Measurements from ENCODE around the gene CYB5B.
"Not testable (repeated sequence)": the region's sequence is repeated elsewhere in the genome, so short reads cannot be mapped to it uniquely, and the experiment has no call there.

Gene CYB5B

DNA sequence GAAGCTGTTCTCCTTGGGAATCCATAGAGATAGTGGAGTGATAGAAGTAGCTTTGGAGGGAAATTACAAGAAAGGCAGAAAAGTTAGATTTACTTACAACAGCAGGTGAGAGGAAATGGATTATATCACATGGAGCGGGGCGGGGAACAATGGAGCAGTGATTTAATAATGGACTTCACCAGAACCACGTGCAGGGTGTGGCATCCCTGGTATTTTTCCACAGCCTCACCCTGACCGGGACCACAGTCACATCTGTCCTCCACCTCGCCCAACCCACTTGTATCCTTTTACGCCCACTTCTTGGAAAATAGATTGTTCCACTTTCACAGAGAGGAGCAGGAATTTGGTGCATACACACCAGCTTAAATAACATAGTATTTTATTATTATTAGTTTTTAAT, 15.9 kb upstream of the CYB5B start:
- no peak for DNase-seq (ENCODE audit: low read depth, low spot score)

DNA sequence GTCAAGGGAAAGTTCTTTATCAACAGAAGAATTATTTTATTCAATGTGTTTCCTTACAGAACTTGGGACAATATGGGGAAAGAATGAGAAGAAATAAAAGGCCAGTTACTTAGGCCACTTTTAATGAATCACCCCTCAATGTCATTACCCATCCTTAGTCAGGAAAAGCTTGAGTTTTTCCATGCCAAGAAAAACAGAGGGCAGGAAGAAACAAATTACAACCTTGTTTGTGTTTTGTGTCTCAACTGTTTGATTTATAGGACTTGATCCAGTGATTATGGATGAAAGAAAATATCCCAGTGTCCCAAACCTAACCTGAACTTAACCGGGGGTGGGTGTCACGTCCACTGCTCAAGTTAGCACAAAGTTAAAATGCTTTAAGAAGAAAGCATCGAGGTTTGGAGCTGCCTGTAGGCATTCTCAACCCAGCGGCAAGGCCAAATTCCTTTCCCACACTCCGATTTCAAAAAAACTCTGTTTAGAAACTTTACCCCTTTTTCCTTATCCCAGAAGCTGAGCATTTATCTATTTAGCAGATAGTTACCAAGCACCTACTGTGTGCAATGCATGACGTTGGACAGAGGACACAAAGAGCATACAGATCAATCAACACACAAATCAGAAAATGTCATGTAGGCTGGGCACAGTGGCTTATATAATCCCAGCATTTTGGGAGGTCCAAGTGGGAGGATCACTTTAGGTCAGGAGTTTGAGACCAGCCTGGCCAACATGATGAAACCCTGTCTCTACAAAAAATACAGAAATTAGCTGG, 14.0 kb upstream of the CYB5B start:
- no peak for DNase-seq (ENCODE audit: low read depth, low spot score)

DNA sequence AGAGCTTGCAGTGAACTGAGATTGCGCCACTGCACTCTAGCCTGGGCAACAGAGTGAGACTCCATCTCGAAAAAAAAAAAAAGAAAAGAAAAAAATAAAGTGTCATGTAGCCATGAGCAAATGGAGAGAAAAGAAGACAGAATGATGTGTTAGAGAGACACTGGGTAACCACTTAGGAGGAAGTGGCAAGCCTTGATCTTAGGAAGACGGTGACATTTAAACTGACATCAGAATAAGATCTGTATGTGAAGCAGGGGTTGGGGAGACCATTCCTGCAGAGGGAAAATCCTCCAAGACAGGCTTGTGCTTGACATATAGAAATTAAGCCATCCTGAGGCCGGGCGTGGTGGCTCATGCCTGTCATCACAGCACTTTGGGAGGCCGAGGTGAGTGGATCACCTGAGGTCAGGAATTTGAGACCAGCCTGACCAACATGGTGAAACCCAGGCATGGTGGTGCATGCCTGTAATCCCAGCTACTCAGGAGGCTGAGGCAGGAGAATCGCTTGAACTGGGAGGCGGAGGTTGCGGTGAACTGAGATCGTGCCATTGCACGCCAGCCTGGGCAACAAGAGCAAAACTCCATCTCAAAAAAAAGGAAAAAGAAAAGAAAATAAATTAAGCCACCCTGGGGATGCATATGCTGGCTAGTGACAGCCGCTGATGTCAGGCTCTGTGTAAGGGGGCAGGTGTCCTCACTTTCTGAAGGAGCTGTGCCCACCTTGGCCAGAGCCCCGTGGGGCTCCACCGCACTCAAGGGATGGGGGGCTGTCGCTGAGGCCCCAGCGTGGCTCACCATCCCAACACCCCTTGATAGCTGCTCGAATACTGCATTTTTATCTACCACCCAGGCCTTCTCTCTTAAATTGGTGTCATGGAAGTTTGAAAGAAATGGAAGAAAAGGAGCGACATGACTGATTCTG, 13.1 kb upstream of the CYB5B start:
- no peak for DNase-seq (ENCODE audit: low read depth, low spot score)

DNA sequence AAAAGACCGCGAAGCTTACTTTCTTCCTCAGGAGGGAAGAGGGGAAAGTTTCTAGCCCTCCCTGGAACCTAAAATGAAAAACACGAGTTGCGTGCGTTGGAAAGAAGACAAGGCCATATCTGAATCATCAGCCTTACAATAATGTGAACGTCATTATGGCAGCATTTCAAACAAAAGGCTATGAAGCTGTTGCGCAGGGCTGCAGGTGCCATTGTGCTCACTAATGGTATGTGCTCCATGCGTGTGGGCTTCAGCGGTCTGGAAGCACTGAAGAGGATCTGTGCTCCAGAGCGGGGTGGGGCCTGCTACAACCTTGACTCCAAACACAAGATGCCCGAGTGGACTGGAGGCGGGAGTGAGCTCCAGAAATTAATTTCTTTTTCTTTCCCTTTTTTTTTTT, 12.1 kb upstream of the CYB5B start:
- no peak for DNase-seq (ENCODE audit: low read depth, low spot score)

DNA sequence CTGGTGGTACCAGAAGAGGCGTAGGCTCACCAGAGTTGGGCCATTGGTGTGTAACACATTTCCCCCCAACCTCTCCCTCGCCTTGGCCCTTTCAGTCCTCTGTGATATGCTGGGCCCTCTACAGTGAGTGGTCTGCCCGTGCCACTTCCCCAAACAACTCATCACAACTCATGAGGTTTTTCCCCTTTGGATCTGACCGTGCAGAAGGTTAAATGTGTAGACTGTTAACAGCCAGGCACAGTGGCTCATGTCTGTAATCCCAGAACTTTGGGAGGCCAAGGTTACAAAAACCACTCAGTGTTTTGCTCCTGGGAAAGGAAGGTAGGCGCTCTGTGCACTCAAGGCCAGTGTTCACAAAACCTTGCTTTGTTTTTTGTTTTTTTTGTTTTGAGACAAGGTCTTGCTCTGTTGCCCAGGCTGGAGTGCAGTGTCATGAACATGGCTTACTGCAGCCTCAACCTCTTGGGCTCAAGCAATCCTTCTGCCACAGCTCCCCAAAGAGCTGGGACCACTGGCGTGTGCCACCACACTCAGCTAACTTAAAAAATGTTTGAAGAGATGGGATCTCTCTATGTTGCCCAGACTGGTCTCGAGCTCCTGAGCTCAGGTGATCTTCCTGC, 11.3 kb upstream of the CYB5B start:
- no peak for DNase-seq (ENCODE audit: low read depth, low spot score)

DNA sequence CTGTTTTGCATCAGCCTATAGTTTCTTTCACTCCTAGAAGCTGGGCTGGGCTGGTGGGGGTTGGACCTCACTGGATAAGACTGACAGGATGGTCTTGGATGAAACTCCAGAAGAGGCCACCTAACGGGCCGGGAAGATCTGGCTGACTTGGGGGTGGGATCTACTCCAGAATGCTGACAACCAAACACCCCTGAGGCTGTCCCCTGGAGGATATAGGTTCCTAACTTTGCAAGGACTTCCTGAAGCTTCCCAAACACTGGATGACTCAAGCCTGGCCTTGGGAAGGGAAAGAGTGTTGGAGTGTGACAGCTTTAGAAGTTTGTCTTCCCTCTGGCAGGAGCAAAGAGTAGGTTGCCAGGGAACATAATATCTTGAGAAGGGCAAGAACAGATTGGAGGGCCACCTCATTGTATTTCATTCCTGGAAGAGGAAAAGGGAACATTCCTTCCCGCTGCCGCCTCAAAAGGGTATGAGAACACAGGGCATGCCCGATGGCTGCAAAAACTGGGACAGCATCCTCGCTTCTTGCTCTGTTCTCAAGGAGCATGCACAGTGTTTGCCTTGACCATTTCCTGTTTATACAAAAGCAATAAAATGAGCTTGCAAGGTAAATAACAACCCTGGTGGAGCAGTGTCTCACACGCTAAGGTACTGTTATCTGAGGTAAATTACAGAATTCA, 6.8 kb upstream of the CYB5B start:
- DNase-seq (ENCODE audit: low read depth, low spot score): no peak

DNA sequence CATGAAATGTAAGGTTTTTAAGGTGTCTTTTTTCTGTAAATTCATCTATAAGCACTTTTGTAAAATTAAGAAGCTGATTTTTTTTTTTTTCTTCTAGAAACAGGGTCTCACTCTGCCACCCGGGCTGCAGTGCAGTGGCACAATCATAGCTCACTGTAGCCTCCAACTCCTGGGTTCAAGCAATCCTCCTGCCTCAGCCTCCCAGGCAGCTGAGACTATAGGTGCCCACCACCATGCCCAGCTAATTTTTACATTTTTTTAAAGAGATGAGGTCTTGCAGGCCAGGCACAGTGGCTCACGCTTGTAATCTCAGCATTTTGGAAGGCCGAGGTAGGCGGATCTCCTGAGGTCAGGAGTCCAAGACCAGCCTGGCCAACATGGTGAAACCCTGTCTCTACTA, 4.5 kb upstream of the CYB5B start:
- no peak for DNase-seq (ENCODE audit: low read depth, low spot score)

DNA sequence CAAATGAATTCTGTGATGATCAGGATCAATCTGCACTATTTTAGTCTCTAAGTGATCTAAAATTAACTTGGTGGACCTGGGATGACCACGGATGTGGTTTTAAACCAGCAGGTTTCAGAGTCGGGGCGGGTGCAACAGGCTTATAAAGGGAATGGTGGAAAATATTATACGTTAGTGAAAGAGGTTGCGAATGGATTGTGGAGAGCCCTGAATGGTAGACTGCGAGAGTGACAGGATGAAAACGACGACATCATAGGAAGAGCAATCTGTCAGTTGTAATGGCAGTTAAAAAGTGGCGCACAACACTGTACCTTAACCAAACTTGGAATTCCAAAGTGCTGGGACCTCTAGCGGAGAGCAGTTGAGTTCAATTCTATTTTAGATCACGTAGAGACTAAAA, 1.2 kb upstream of the CYB5B start:
- DNase-seq (ENCODE audit: low read depth, low spot score): no peak

DNA sequence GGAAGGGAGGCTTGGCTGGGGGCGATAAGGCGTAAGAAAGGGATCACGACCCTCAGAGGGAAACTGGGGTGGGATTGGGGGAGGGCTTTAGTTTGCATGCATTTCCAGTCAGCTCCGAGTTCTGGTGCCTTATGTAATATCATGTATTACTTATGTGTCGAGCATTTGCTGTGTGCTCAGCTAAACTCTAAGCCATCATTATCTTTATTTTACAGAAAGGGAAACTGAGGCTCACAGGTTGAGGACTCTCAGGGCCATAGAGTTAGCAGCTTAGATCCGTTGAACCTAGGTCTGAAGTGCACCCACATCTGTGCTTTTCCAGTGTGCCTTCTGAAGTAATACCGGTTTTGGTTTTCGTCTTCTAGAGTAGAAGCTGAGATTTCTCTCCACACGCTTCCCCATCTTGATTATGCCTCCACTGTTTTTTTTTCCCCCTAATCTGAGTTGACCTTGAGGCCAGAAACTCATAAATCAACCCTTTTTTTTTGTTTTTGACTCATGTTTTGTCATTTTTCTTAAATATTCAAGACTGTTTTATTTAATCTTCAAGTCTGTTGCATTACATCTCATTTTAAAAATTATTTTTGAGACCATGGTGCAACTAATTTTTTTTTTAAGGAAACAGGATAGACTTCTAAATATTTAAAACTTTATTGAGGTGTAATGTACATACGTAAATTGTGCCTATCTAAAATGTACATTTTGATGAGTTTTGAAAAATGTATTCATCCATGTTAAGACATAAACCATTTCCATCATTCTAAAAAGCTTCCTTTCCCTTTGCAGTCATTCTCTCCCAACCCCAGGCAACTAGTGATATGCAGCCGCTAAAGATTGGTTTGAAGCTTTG, 741 bp downstream of the CYB5B start:
- no peak for DNase-seq (ENCODE audit: low read depth, low spot score)

DNA sequence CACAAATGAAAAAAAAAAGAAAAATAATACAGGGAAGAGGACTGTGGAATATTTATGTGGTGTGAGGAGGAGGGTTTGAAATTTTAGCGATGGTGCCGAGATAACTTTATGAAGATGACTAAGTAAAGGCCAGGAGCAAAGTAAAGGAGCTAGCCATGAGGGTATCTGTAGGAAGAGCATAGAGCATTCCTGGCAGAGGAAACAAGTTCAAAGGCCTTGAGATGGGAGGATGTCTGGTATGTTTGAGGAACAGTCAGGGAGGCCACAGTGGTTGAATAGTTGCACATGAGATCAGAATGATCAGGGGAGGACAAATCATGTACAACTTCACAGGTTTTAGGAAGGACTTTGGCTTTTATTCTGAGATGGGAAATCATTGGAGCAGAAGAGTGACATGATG, 4.2 kb downstream of the CYB5B start:
- DNase-seq (ENCODE audit: low read depth, low spot score): no peak

DNA sequence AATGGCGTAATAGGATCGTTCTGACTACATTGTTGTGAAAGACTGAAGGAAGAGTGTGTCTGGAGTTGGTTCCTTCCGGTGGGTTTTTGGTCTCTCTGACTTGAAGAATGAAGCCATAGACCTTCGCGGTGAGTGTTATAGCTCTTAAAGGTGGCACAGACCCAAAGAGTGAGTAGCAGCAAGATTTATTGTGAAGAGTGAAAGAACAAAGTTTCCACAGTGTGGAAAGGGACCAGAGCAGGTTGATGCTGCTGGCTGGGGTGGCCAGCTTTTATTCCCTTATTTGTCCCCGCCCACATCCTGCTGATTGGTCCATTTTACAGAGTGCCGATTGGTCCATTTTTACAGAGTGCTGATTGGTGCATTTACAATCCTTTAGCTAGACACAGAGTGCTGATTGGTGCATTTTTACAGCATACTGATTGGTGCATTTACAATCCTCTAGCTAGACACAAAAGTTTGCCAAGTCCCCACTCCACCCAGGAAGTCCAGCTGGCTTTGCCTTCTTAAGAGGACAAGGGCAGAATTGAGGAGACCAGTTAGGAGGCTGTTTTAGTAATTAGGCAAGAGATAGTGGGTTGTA, 4.7 kb downstream of the CYB5B start:
- DNase-seq (ENCODE audit: low read depth, low spot score): not testable (repeated sequence)

DNA sequence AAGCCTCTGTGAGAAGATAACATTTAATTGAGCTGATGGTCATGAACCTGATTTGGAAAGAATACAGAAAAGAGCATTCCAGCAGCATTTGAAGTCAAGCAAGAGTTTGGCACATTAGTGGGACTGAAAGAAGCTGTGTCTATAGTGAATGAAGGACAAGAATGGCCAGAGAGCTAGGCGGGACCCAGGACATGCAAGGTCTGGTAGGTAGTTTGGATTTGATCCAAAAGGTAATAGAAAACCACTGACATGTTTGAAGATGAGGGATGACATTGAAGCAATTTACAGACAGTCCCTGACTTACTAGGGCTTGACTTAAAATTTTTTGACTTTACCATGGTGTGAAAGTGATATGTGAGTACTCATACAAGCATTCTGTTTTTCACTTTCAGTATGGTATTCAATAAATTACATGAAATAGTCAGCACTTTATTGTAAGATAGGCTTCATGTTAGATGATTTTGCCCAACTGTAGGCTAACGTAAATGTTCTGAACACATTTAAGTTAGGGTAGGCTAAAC, 7.6 kb downstream of the CYB5B start:
- DNase-seq (ENCODE audit: low read depth, low spot score): no peak

DNA sequence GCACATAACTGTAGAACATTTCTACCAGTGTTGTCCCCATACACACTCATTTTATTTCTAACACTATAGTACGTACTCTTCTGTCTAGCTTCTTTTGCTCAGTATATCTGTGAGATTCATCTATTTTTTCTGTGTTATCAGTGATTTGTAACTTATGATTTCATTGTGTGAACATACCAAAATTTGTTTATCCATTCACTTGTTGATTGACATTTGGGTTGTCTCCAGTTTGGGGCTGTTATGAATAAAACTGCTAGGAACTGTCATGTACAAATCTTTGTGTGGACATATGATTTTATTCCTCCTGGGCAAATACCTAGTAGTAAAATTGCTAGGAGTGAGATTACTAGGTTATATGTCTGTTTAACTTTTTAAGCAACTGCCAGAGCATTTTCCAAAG, 9.6 kb downstream of the CYB5B start:
- no peak for DNase-seq (ENCODE audit: low read depth, low spot score)

DNA sequence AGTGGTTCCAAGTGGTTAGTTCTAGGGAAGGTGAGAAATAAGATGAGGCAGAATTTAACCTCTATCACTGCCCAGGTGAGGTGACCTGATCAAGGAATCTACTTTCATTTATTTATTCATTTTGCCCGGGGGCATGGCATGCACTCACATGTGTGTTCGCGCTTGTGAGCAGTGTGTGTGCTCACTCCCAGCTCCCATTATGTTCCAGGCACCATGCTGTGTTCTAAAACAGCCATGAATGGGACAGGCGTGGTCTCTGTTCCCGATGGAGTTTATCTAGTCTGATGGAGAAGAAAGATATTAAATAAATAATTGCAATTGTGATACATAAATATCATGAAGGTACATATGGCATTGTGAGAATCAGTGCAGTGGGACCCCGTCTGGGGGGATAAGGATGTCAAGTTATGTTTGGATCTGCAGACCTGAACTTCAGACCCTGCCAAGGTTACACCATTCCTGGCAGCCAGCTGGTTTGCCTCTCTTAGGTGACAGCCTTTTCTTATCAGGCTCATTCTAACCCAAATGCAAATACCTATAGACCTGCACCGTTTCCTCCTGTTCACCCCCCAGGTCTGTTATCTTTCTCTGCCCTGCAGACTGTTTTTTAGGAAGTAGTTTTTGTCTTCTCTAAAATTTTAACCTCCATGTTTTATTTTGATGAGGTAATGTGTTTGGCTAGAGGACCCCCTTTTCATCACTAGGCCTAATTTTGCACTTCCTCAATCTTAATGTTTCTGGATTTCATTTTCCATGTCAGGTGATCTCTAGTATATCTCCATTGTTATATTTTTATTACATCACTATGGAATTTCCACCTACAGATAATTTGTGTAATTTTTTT, 11.8 kb downstream of the CYB5B start:
- DNase-seq (ENCODE audit: low read depth, low spot score): no peak

DNA sequence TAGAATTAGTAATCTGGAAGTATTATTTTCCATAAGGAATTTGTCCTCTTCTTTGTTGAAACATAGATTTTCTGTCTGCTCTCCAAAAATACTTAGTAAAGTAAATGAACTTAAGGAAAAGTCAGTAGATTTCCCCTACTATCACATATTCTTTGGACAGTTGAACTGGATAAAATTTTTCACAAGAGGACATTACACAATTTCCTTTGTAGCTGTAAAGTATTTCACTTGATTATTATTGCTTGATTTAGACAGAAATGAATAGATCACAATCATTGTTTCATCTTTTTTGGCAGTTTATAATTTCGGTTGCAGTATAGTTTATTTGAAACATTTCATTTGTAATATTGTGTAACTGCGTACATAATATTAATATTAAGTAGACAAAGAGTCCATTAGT, 12.5 kb downstream of the CYB5B start:
- no peak for DNase-seq (ENCODE audit: low read depth, low spot score)

DNA sequence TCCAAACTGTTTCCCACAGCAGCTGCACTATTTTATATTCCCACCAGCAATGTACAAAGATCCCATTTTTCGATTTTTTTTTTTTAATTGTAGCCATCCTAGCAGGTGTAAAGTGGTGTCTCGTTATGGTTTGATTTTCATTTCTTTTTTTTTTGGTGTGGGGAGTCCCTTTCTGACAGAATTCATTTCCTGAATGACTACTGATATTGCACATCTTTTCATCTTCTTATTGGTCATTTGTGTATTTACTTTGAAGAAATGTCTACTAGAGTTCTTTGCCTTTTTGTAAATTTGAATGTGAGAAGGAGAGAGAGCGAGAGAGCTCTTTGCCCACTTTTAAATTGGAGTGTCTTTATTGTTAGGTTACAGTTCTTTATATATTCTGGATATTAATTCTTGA, 14.0 kb downstream of the CYB5B start:
- no peak for DNase-seq (ENCODE audit: low read depth, low spot score)

DNA sequence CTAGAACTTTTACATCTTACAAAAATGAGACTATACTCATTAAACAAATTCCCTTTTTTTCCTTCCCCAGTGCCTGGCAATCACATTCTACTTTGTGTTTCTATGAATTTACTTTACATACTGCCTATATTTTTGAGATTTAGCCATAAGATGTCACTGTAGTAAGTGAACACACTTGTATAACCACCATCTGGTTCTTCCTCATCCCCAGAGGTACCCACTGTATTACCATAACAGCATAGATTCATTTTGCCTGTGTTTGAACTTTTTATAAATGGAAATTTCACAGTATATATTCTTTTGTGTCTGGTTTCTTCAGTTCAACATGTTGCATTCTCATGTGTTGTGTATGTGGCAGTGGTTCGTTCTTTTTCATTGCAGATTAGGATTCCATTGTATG, 15.8 kb downstream of the CYB5B start:
- DNase-seq (ENCODE audit: low read depth, low spot score): no peak

DNA sequence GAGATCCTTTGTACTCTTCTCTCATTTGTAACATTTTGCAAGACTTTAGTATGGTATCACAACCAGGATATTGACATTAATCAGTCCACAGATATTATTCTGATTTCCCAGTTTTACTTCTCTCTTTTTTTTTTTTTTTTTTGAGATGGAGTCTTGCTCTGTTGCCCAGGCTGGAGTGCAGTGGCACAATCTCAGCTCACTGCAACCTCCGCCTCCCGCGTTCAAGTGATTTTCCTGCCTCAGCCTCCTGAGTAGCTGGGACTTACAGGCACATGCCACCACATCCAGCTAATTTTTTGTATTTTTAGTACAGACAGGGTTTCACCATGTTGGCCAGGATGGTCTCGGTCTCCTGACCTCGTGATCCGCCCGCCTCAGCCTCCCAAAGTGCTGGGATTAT, 16.6 kb downstream of the CYB5B start:
- not testable (repeated sequence) for DNase-seq (ENCODE audit: low read depth, low spot score)

DNA sequence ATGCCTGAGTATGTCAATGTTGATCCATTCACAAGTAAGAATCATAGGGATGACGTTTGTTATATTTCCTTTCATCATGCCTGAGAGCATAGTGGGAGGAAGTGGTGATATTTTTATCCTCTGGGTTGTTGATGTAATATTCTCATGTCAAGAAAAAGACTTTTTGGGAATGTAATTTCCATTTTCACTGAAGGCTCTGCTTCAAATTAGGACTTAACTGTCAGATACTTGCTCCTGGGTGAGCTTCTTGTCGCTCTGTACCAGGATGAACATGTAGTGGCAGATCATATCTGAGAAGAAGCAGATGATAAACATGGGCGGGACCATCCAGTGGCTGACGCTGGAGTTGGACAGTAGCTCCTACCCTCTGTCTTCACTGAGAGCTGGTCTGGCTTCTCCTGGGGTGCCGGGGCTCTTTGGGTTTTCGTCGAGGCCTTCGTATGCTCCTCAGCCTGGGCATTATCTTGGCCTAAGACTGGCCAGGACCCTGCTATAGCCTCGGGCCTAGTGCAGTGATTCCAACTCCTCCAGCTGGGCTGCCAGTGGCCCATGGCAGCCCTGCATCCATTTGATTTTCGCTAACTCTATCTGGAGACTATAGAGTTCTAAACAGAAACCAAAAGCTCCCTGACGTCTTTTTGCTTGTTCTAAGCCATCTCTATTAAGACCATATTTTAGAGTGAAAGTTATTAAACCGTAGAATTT, 19.7 kb downstream of the CYB5B start:
- no peak for DNase-seq (ENCODE audit: low read depth, low spot score)
